ENCODE measurements around the gene COL8A1.
A peak's percentile ranks its signal among the peaks of the same experiment; 100 is the strongest.

The COL8A1 gene

DNA sequence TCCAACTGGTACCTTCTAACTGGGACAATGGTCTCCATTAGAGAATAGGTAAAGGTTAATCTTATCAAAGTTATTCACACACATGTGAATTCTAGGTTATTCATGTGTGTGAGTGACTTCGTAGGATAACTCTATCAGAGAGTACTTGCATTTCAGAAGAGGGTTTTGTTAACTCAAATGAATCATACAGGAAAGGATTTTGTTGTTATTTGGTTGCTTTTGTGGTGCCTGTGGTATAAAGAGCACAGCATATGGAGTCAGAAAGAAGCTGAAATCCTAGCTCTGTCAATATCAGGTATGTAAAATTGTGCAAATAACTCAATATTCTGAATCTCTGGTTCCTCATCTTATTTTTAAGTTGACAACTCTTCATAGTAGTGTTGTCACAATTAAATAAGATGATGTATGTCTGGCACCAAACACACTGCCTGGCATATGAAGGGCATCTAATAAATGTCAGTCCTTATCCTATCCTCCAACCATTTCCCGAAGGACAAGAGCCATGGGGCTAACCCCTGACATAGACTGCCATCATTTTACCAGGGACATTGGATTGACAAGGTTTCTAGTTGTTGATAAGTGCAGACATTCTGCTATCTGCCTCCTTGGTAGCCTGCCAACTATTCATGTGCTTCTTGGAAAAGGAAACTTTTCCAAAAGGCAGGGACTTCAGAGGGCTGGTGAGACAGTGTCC lies 130.6 kb downstream of the COL8A1 start:
- TF ChIP-seq, protein P1, sequence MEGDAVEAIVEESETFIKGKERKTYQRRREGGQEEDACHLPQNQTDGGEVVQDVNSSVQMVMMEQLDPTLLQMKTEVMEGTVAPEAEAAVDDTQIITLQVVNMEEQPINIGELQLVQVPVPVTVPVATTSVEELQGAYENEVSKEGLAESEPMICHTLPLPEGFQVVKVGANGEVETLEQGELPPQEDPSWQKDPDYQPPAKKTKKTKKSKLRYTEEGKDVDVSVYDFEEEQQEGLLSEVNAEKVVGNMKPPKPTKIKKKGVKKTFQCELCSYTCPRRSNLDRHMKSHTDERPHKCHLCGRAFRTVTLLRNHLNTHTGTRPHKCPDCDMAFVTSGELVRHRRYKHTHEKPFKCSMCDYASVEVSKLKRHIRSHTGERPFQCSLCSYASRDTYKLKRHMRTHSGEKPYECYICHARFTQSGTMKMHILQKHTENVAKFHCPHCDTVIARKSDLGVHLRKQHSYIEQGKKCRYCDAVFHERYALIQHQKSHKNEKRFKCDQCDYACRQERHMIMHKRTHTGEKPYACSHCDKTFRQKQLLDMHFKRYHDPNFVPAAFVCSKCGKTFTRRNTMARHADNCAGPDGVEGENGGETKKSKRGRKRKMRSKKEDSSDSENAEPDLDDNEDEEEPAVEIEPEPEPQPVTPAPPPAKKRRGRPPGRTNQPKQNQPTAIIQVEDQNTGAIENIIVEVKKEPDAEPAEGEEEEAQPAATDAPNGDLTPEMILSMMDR (conservative IDR thresholded peaks at IDR 0.05; ENCODE audit: low read depth, low read length): no peak

DNA sequence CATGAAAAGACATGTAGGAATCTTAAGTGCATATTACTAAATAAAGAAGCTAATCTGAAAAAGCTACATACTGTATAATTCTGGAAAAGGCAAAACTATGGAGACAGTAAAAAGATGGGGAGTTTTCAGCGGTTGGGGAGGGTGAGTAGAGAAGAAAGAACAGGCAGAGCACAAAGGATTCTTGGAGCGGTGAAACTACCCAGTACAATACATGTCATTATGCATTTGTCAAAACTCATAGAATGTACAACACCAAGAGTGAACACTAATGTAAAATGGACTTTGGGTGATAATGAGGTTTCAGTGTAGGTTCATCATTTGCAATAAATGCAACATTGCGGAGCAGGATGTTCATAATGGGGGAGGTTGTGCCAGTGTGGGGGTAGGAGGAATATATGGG lies 133.8 kb downstream of the COL8A1 start:
- TF ChIP-seq, protein P1 (conservative IDR thresholded peaks at IDR 0.05; ENCODE audit: low read depth, low read length): no peak
- H3K4me3 ChIP-seq (ENCODE audit: low read length): no peak overlapping the region
- no peak for DNase-seq (ENCODE audit: low read depth)

More for the DNA sequence above, 130.6 kb downstream of the COL8A1 start:
- no peak overlapping the region for H3K4me3 ChIP-seq (ENCODE audit: low read length)
- DNase-seq (ENCODE audit: low read depth): no peak

DNA sequence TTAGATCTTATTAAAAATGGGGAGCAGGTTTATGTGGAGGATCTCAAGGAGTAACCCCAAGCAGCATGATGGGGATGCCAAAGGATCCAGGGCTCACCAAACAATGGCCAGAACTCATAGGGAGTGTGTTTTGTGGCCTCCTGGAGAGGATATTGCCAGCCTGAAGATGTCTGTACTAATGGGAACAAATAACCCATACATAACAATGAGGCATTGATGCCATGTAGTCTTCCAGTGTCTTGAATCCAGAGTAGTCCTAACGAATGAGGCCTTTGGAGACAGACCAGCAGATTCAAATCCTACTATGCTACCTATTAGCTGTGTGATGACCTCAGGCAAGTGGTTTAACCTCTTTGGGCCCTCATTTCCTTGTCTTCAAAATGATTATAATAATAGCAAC lies 134.3 kb downstream of the COL8A1 start:
- no peak overlapping the region for H3K4me3 ChIP-seq (ENCODE audit: low read length)
- TF ChIP-seq, protein P1 (conservative IDR thresholded peaks at IDR 0.05; ENCODE audit: low read depth, low read length): no peak
- no peak for DNase-seq (ENCODE audit: low read depth)

DNA sequence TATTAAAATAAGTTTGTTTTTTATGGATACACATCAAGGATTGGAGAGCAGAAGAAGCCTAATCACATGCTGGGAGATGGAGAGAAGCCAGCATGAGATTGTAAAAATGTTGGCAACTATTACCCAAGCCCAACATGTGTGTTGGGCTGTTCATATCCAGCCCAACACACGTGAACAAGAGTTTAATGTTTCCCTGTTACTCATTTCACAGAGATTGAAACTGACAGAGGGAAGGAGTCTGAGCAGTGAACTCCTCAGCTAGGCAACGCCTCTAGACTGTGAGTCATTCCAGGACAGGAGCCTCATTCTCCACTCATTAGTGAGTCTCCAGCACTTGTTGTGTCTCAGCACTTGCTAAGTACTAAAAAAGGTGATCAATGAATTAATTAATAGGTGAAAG lies 136.1 kb downstream of the COL8A1 start:
- DNase-seq (ENCODE audit: low read depth): peak; percentile 91
- TF ChIP-seq, protein P1 (conservative IDR thresholded peaks at IDR 0.05; ENCODE audit: low read depth, low read length): no peak
- H3K4me3 ChIP-seq (ENCODE audit: low read length): no peak overlapping the region

DNA sequence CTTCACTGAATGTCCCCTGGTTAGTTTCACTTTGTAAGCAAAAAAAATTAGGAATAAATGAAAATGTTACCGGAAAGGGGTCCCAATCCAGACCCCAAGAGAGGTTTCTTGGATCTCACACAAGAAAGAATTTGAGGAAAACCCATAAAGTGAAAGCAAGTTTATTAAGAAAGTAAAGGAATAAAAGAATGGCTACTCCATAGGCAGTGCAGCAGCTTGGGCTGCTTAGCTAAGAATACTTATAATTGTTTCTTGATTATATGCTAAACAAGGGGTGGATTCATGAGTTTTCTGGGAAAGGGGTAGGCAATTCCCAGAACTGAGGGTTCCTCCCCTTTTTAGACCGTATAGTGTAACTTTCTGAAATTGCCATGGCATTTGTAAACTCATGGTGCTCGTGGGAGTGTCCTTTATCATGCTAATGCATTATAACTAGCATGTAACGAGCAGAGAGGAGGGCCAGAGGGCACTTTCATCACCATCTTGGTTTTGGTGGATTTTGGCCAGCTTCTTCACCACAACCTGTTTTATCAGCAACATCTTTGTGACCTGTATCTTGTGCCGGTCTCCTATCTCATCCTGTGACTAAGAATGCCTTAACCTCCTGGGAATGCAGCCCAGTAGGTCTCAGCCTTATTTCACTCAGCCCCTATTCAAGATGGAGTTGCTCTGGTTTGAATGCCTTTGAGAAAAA lies 138.3 kb downstream of the COL8A1 start:
- TF ChIP-seq, protein P1 (conservative IDR thresholded peaks at IDR 0.05; ENCODE audit: low read depth, low read length): no peak
- no peak for DNase-seq (ENCODE audit: low read depth)
- H3K4me3 ChIP-seq (ENCODE audit: low read length): no peak overlapping the region

DNA sequence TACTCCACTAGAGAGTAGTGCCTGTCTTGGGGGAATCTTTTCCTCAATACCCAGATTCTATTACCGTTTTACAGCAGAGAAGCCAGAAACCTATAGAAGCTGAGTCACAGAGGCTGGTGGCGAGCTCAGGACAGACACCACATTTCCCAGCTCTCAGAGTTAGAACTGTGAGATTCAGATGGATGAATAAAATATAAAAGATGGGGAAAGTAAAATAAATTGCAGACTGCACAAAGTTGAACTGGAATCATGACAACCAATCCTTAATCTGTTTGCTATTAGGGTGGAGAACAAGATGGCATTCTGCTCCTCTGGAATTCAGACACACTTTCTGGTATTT lies 138.8 kb downstream of the COL8A1 start:
- H3K4me3 ChIP-seq (ENCODE audit: low read length): no peak overlapping the region
- no peak for DNase-seq (ENCODE audit: low read depth)
- TF ChIP-seq, protein P1 (conservative IDR thresholded peaks at IDR 0.05; ENCODE audit: low read depth, low read length): no peak

DNA sequence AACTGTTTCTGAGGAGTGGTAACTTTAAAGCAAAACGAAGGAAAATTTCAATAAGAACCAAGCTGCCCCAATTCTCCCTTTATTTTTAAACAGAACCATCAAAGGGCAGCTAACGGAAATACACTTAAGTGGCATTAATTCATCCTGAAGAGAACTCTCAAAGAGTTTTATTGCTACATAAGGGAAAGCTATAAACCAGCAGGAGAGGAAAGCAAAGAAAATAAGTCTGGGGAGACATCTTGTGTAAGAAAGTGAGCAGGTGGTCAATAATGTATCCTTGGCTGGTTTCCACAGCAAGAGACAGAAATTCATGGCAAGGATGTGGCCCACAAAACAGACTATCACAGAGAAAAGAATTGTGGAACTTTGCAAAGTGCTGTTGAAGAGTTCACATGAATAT lies 139.3 kb downstream of the COL8A1 start:
- no peak for DNase-seq (ENCODE audit: low read depth)
- TF ChIP-seq, protein P1 (conservative IDR thresholded peaks at IDR 0.05; ENCODE audit: low read depth, low read length): no peak

More for the DNA sequence above, 139.3 kb downstream of the COL8A1 start:
- H3K4me3 ChIP-seq (ENCODE audit: low read length): no peak overlapping the region
